GM12878 (cell line): ENCODE measurements around the gene GOLPH3. TPM values are rescaled to one million over a fixed set of nuclear protein-coding genes. Genes with fewer than 3 reads are reported as not detected.

Experiments used
- ATAC-seq: fragments of 200-7000 bp; cut with Tn5 transposase; 3 replicates; pipeline ENCODE4 v1.9.1; 2020; ENCODE audit warnings: mild to moderate bottlenecking, moderate library complexity
- BruUV-seq: library from RNA; stranded (reverse); fragments of 400-500 nt; replicated peaks from 2 replicates; lab custom pipeline; 2021; lab: Mats Ljungman, UMichigan
- CTCF ChIA-PET: fragments of 300-600 bp; sonication (Branson Sonifier 250); formaldehyde crosslinking; extraction: SDS; loops from one replicate; lab custom pipeline; 2021; ENCODE audit warnings: inconsistent platforms; lab: Yijun Ruan, JAX
- POLR2A ChIA-PET: fragments of 350-600 bp; formaldehyde crosslinking; extraction: SDS; loops from one replicate; lab custom pipeline; 2021; ENCODE audit warnings: inconsistent platforms; lab: Charles Lee
- RAD21 ChIA-PET: fragments of 300-600 bp; sonication (Branson Sonifier 250); formaldehyde crosslinking; loops from one replicate; lab custom pipeline; 2023; ENCODE audit warnings: antibody characterized with exemption; ENCODE audit not compliant: unreplicated experiment; lab: Charles Lee
- SMC1A ChIA-PET: fragments of 300-600 bp; sonication (Branson Sonifier 250); formaldehyde crosslinking; loops from one replicate; lab custom pipeline; 2023; ENCODE audit not compliant: unreplicated experiment, uncharacterized antibody; lab: Charles Lee
- DNase-seq: peaks from one replicate; pipeline ENCODE4 v3.0.0-alpha.2; 2011; ENCODE audit warnings: low read depth, low spot score
- FAIRE-seq: peaks from 3 replicates; lab custom pipeline; 2011; peaks lifted over from hg19 to GRCh38; lab: Jason Lieb, UNC
- H2AFZ ChIP-seq: 2 replicates; pipeline ENCODE4 v1.6.0; 2011; ENCODE audit warnings: low read depth, low read length, control low read depth; ENCODE audit not compliant: control insufficient read depth
- H3K27ac ChIP-seq: 2 replicates; pipeline ENCODE4 v1.5.1; 2011; ENCODE audit warnings: control low read depth; ENCODE audit not compliant: control insufficient read depth, insufficient read depth
- H3K27me3 ChIP-seq, 2 experiments: replicated peaks in 1 of 2; 2 replicates each; pipeline versions ENCODE4 v1.6.0 to v1.6.1; 2011; ENCODE audit warnings: low read length in 1 of 2; ENCODE audit not compliant: control insufficient read depth in 2 of 2, insufficient read depth in 2 of 2
- H3K36me3 ChIP-seq, 2 experiments: 2 replicates each; pipeline ENCODE4 v1.5.1; 2011; ENCODE audit warnings: low read length in 1 of 2; ENCODE audit not compliant: control insufficient read depth in 2 of 2, insufficient read depth in 2 of 2
- H3K4me1 ChIP-seq: 2 replicates; pipeline ENCODE4 v1.6.1; 2011; ENCODE audit warnings: mild to moderate bottlenecking, low read length, moderate library complexity, mixed read lengths; ENCODE audit not compliant: control insufficient read depth, insufficient read depth
- H3K4me2 ChIP-seq: 2 replicates; pipeline ENCODE4 v1.6.0; 2011; ENCODE audit warnings: control low read depth; ENCODE audit not compliant: control insufficient read depth, insufficient read depth
- H3K4me3 ChIP-seq: fragments of 200-600 bp; sonication (generic); 2 replicates; pipeline ENCODE4 v1.5.1; 2016
- H3K79me2 ChIP-seq: 2 replicates; pipeline ENCODE4 v1.6.0; 2011; ENCODE audit warnings: low read length; ENCODE audit not compliant: control insufficient read depth, insufficient read depth
- H3K9ac ChIP-seq: 2 replicates; pipeline ENCODE4 v1.8.0; 2011; ENCODE audit warnings: low read length, control low read depth, mixed read lengths; ENCODE audit not compliant: control insufficient read depth, insufficient read depth
- H3K9me3 ChIP-seq: replicated peaks from 3 replicates; pipeline ENCODE4 v1.5.1; 2011; ENCODE audit warnings: mild to moderate bottlenecking, low read length; ENCODE audit not compliant: control insufficient read depth, insufficient read depth
- H4K20me1 ChIP-seq: 2 replicates; pipeline ENCODE4 v1.6.0; 2011; ENCODE audit not compliant: control insufficient read depth, insufficient read depth
- CHD1 ChIP-seq: IDR thresholded peaks from 2 replicates; pipeline ENCODE4 v1.6.1; 2012; ENCODE audit warnings: low read depth, low read length, improper control_type of control experiment
- CREB1 ChIP-seq: IDR thresholded peaks from 2 replicates; pipeline ENCODE4 v1.6.1; 2012; ENCODE audit warnings: low read depth, mild to moderate bottlenecking, inconsistent platforms
- DPF2 ChIP-seq: fragments of 450-650 bp; IDR thresholded peaks from 2 replicates; pipeline ENCODE4 v1.6.1; 2017; ENCODE audit warnings: mild to moderate bottlenecking
- FOXM1 ChIP-seq: IDR thresholded peaks from 2 replicates; pipeline ENCODE4 v1.6.1; 2012; ENCODE audit warnings: low read depth, mild to moderate bottlenecking, inconsistent platforms, low read length, moderate library complexity
- KDM1A ChIP-seq: fragments of 200-600 bp; sonication (generic); IDR thresholded peaks from 2 replicates; pipeline ENCODE4 v1.6.1; 2016; ENCODE audit warnings: borderline replicate concordance
- NFXL1 ChIP-seq: fragments of 450-650 bp; IDR thresholded peaks from 2 replicates; pipeline ENCODE4 v1.6.1; 2017; ENCODE audit warnings: antibody characterized with exemption, mild to moderate bottlenecking, borderline replicate concordance
- NRF1 ChIP-seq: conservative IDR thresholded peaks from 2 replicates; pipeline ENCODE4 v1.6.1; 2011; ENCODE audit warnings: mild to moderate bottlenecking, low read depth, low read length, improper control_type of control experiment
- POLR2A ChIP-seq: IDR thresholded peaks from 2 replicates; pipeline ENCODE4 v1.6.1; 2011; ENCODE audit warnings: low read depth, mild to moderate bottlenecking, low read length
- POLR2AphosphoS5 ChIP-seq: IDR thresholded peaks from 2 replicates; pipeline ENCODE4 v1.6.1; 2011; ENCODE audit warnings: mild to moderate bottlenecking, low read length, inconsistent platforms
- RELA ChIP-seq: fragments of 450-650 bp; IDR thresholded peaks from 2 replicates; pipeline ENCODE4 v1.8.0; 2014; ENCODE audit warnings: borderline replicate concordance; ENCODE audit not compliant: partially characterized antibody
- SP1 ChIP-seq: IDR thresholded peaks from one replicate; pipeline ENCODE4 v1.6.1; 2011; ENCODE audit warnings: low read depth, low read length
- WGBS: methylation state at CpG from one replicate; pipeline ENCODE4 v1.1.6; 2016; ENCODE audit warnings: low lambda C conversion rate; ENCODE audit not compliant: insufficient replicate concordance, insufficient coverage; ENCODE audit errors: missing lambda C conversion rate; 5-methylcytosine and 5-hydroxymethylcytosine counted together
- in situ Hi-C: fragments of 300-500 bp; cut with MboI; formaldehyde crosslinking; loops from 9 replicates; pipeline ENCODE4 v1.14.3; 2018; ENCODE audit warnings: mixed read lengths
- intact Hi-C: fragments of 100-400 bp; cut with micrococcal nuclease; formaldehyde crosslinking; loops from one replicate; pipeline ENCODE4 v1.14.2; 2022; ENCODE audit not compliant: unreplicated experiment
- polyA plus RNA-seq, 11 experiments: library from polyadenylated mRNA; depleted of rRNA in 4 of 11; unstranded in 6 of 11; stranded (reverse) in 5 of 11; fragments of >200 nt; fragmentation: Nextera tagmentation in 4 of 11; fragmentation: Illumina TruSeq in 1 of 11; extraction: Ambion mirVana in 4 of 11; extraction: Trizol in 1 of 11; gene quantifications; 1 replicate in 1 of 11; 2 replicates in 10 of 11; pipeline versions ENCODE4 v1.2.1 to v1.2.3, GENCODE V29; 2011 to 2016; ENCODE audit warnings: inconsistent platforms in 2 of 11, missing spikeins in 2 of 11, low read depth in 1 of 11
- total RNA-seq, 4 experiments: library from RNA; depleted of rRNA in 3 of 4; stranded (reverse); fragments of >200 nt in 3 of 4; fragmentation: Illumina TruSeq in 1 of 4; extraction: Trizol in 1 of 4; gene quantifications; 2 replicates each; pipeline versions ENCODE4 v1.2.1 to v1.2.3, GENCODE V29; 2013 to 2021
- TF ChIP-seq, protein P1 (sequence below): IDR thresholded peaks from 2 replicates; pipeline ENCODE4 v1.6.1; 2012; ENCODE audit warnings: improper control_type of control experiment, low read depth, low read length; ENCODE audit not compliant: insufficient replicate concordance
- TF ChIP-seq, protein P2 (sequence below): fragments of 150-350 bp; IDR thresholded peaks from 2 replicates; pipeline ENCODE4 v1.6.1; 2014; ENCODE audit warnings: mild to moderate bottlenecking, low read depth, low read length
- TF ChIP-seq, protein P3 (sequence below): IDR thresholded peaks from 2 replicates; pipeline ENCODE4 v1.6.1; 2011; ENCODE audit warnings: low read depth, low read length, improper control_type of control experiment, borderline replicate concordance

The GOLPH3 gene
- total and polyA plus RNA-seq, 10 of the 15 experiments (the other 5 are each of a cell fraction or from before 2014, with no cell fraction given) = 14.0 to 79.7 (median 43.2) TPM

DNA sequence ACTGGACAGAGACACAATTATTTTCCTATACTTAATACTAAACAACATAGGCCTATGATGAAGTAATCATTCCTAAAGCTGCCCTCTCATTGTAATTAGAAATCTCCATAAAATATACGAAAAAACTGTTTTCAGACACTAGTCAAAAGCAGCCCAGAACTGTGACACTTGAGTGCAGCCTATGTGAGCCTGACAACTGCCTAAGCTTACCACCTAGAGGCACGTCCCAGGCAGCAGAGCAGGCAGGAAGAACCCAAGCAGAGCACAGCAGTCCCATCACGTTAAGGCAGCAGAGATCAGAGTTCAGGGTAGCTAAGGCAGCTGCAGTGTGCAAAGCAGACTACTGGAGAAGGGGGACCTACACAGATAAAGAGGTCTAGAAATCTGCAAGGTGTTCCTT is 46.4 kb downstream of the GOLPH3 start (continued):
- TF ChIP-seq, protein P1, sequence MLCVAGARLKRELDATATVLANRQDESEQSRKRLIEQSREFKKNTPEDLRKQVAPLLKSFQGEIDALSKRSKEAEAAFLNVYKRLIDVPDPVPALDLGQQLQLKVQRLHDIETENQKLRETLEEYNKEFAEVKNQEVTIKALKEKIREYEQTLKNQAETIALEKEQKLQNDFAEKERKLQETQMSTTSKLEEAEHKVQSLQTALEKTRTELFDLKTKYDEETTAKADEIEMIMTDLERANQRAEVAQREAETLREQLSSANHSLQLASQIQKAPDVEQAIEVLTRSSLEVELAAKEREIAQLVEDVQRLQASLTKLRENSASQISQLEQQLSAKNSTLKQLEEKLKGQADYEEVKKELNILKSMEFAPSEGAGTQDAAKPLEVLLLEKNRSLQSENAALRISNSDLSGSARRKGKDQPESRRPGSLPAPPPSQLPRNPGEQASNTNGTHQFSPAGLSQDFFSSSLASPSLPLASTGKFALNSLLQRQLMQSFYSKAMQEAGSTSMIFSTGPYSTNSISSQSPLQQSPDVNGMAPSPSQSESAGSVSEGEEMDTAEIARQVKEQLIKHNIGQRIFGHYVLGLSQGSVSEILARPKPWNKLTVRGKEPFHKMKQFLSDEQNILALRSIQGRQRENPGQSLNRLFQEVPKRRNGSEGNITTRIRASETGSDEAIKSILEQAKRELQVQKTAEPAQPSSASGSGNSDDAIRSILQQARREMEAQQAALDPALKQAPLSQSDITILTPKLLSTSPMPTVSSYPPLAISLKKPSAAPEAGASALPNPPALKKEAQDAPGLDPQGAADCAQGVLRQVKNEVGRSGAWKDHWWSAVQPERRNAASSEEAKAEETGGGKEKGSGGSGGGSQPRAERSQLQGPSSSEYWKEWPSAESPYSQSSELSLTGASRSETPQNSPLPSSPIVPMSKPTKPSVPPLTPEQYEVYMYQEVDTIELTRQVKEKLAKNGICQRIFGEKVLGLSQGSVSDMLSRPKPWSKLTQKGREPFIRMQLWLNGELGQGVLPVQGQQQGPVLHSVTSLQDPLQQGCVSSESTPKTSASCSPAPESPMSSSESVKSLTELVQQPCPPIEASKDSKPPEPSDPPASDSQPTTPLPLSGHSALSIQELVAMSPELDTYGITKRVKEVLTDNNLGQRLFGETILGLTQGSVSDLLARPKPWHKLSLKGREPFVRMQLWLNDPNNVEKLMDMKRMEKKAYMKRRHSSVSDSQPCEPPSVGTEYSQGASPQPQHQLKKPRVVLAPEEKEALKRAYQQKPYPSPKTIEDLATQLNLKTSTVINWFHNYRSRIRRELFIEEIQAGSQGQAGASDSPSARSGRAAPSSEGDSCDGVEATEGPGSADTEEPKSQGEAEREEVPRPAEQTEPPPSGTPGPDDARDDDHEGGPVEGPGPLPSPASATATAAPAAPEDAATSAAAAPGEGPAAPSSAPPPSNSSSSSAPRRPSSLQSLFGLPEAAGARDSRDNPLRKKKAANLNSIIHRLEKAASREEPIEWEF = no peak
- TF ChIP-seq POLR2AphosphoS5 = no peak
- TF ChIP-seq RELA = no peak
- TF ChIP-seq DPF2 = no peak
- TF ChIP-seq FOXM1 = no peak
- TF ChIP-seq SP1 = no peak
- no peak for TF ChIP-seq NFXL1

DNA sequence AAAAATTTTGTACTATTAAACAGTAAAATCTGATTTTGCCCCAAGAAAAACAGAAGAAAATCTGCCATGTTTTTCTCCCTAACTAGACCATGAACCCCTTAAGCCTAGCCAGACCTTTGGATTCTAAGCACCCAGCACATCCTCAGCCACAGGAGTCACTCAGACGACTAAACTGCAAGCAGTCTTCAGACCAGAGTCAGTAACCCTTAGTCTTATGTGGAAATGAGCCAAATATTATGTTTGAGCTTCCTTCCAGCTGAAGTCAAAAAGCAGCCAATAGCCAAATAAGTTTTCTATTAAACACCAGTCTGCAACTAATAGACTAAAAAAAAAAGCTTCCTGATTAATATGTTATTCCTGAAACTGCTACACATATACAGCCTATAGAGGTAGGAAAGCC is 47.4 kb downstream of the GOLPH3 start:
- H3K79me2 ChIP-seq = peaks cover 5% of the 10 kb centered on the region
- H3K9me3 ChIP-seq = no peaks in the 10 kb centered on the region
- TF ChIP-seq POLR2A = no peak
- TF ChIP-seq, protein P2, sequence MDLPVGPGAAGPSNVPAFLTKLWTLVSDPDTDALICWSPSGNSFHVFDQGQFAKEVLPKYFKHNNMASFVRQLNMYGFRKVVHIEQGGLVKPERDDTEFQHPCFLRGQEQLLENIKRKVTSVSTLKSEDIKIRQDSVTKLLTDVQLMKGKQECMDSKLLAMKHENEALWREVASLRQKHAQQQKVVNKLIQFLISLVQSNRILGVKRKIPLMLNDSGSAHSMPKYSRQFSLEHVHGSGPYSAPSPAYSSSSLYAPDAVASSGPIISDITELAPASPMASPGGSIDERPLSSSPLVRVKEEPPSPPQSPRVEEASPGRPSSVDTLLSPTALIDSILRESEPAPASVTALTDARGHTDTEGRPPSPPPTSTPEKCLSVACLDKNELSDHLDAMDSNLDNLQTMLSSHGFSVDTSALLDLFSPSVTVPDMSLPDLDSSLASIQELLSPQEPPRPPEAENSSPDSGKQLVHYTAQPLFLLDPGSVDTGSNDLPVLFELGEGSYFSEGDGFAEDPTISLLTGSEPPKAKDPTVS = no peak
- TF ChIP-seq KDM1A = no peak
- TF ChIP-seq CREB1 = no peak
- TF ChIP-seq CHD1 = no peak
- TF ChIP-seq NRF1 = no peak
- TF ChIP-seq, protein P3, sequence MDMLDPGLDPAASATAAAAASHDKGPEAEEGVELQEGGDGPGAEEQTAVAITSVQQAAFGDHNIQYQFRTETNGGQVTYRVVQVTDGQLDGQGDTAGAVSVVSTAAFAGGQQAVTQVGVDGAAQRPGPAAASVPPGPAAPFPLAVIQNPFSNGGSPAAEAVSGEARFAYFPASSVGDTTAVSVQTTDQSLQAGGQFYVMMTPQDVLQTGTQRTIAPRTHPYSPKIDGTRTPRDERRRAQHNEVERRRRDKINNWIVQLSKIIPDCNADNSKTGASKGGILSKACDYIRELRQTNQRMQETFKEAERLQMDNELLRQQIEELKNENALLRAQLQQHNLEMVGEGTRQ = no peak

More for the DNA sequence above, 47.4 kb downstream of the GOLPH3 start:
- FAIRE-seq (no peak), DNase-seq (no peak), ATAC-seq (no peak)
- ChIA-PET CTCF (interaction anchor here (0.8 to 0.9 kb wide), 2 partner anchors 11 to 18 kb away, joined by 3 read pairs; no protein-coding TSS in a partner anchor), POLR2A (no interaction called here), RAD21 (no interaction called here), SMC1A (interaction anchor here (0.9 to 1.6 kb wide), 3 partner anchors 9 to 38 kb away, joined by 3 to 4 read pairs (median 3); no protein-coding TSS in a partner anchor)
- in situ Hi-C loops (no loop called here), intact Hi-C loops (no loop called here)
- no peak overlapping the region for H3K9ac ChIP-seq
- H3K4me1 ChIP-seq = no peaks in the 10 kb centered on the region
- H3K27ac ChIP-seq = no peak overlapping the region
- H3K36me3 ChIP-seq = peaks cover 4 to 44% of the 10 kb centered on the region in 2 experiments
- 94% methylated on average over 1 of the region's 1 CpG for WGBS
- H3K4me2 ChIP-seq = no peak overlapping the region
- no peak overlapping the region for H2AFZ ChIP-seq
- BruUV-seq = no TSS peak
- no peaks in the 10 kb centered on the region for H3K27me3 ChIP-seq
- H4K20me1 ChIP-seq = no peaks in the 10 kb centered on the region
- H3K4me3 ChIP-seq = no peak overlapping the region
